ENCODE results near the gene SSH2.

GRCh38 chr17:29714146-29714545 lies 215.9 kb downstream of the SSH2 start:
- TF ChIP-seq CTCF (IDR thresholded peaks at IDR 0.05) (no peak), GABPA (IDR thresholded peaks at IDR 0.05; ENCODE audit: low read depth) (no peak), TAF1 (IDR thresholded peaks at IDR 0.05; ENCODE audit: borderline replicate concordance, low read depth, low read length) (no peak), JUND (IDR thresholded peaks at IDR 0.05) (no peak), MEF2A (IDR thresholded peaks at IDR 0.05; ENCODE audit: borderline replicate concordance, low read depth) (no peak)

Measured in SK-N-SH (cell line).